ENCODE results near the gene KRT9. TPM values are rescaled to one million over a fixed set of nuclear protein-coding genes. Genes with fewer than 3 reads are reported as not detected.

KRT9 gene
- total and polyA plus RNA-seq, 2 donors (not counting 1 experiment from before 2014, with no cell fraction given): not detected

GRCh38 chr17:41575336-41575735 is 3.5 kb upstream of the KRT9 start:
- DNase-seq (ENCODE audit: low read depth in 2 of 2): no peak
- Histone ChIP-seq H3K9me3 (ENCODE audit: control insufficient read depth, insufficient read depth, low read depth, low read length) (no peaks in the 10 kb centered on the region), H3K4me2 (ENCODE audit: extremely low read depth, insufficient read depth, low read length) (no peak overlapping the region), H3K27ac (ENCODE audit: insufficient read depth, low read length) (no peak overlapping the region), H3K4me3 (replicated peaks in 1 of 4; ENCODE audit: control extremely low read depth in 1 of 4, insufficient read depth in 1 of 4, low read depth in 3 of 4, low read length in 4 of 4) (no peak overlapping the region), H3K36me3 (ENCODE audit: control insufficient read depth, insufficient read depth, low read length) (no peaks in the 10 kb centered on the region), H3K4me1 (ENCODE audit: control insufficient read depth, extremely low read depth, insufficient read depth, low read length) (no peaks in the 10 kb centered on the region), H3K27me3 (ENCODE audit: control insufficient read depth, insufficient read depth, low read length) (peaks cover 7% of the 10 kb centered on the region), H2AFZ (ENCODE audit: low read length) (no peak overlapping the region), H3K79me2 (ENCODE audit: control insufficient read depth, insufficient read depth, low read length) (no peaks in the 10 kb centered on the region), H4K20me1 (ENCODE audit: control insufficient read depth, extremely low read depth, insufficient read depth, low read length) (no peaks in the 10 kb centered on the region), H3K9ac (ENCODE audit: insufficient read depth, low read length) (no peak overlapping the region)
- TF ChIP-seq EZH2 (IDR thresholded peaks at IDR 0.05; ENCODE audit: low read length, missing control alignments) (no peak), CTCF (conservative IDR thresholded peaks at IDR 0.05 in 1 of 2, IDR thresholded peaks at IDR 0.05 in 1 of 2; ENCODE audit: low read depth in 1 of 2, low read length in 2 of 2) (no peak)

- Histone ChIP-seq H3K27ac (ENCODE audit: insufficient read depth, low read length) (no peak overlapping the region), H3K4me2 (ENCODE audit: extremely low read depth, insufficient read depth, low read length) (no peak overlapping the region), H3K9me3 (ENCODE audit: control insufficient read depth, insufficient read depth, low read depth, low read length) (no peaks in the 10 kb centered on the region), H3K4me1 (ENCODE audit: control insufficient read depth, extremely low read depth, insufficient read depth, low read length) (no peaks in the 10 kb centered on the region), H3K9ac (ENCODE audit: insufficient read depth, low read length) (no peak overlapping the region), H3K4me3 (replicated peaks in 1 of 4; ENCODE audit: control extremely low read depth in 1 of 4, insufficient read depth in 1 of 4, low read depth in 3 of 4, low read length in 4 of 4) (no peak overlapping the region), H3K36me3 (ENCODE audit: control insufficient read depth, insufficient read depth, low read length) (no peaks in the 10 kb centered on the region), H2AFZ (ENCODE audit: low read length) (no peak overlapping the region), H3K27me3 (ENCODE audit: control insufficient read depth, insufficient read depth, low read length) (peaks cover 12% of the 10 kb centered on the region), H4K20me1 (ENCODE audit: control insufficient read depth, extremely low read depth, insufficient read depth, low read length) (no peaks in the 10 kb centered on the region), H3K79me2 (ENCODE audit: control insufficient read depth, insufficient read depth, low read length) (no peaks in the 10 kb centered on the region)
- DNase-seq (ENCODE audit: low read depth in 2 of 2): no peak
- TF ChIP-seq EZH2 (IDR thresholded peaks at IDR 0.05; ENCODE audit: low read length, missing control alignments) (no peak), CTCF (conservative IDR thresholded peaks at IDR 0.05 in 1 of 2, IDR thresholded peaks at IDR 0.05 in 1 of 2; ENCODE audit: low read depth in 1 of 2, low read length in 2 of 2) (no peak)
Observed at GRCh38 chr17:41567317-41567716, 4.5 kb downstream of the KRT9 start.

- TF ChIP-seq EZH2 (IDR thresholded peaks at IDR 0.05; ENCODE audit: low read length, missing control alignments) (no peak), CTCF (conservative IDR thresholded peaks at IDR 0.05 in 1 of 2, IDR thresholded peaks at IDR 0.05 in 1 of 2; ENCODE audit: low read depth in 1 of 2, low read length in 2 of 2) (no peak)
- Histone ChIP-seq H3K27me3 (ENCODE audit: control insufficient read depth, insufficient read depth, low read length) (peaks cover 9% of the 10 kb centered on the region), H3K4me3 (replicated peaks in 1 of 4; ENCODE audit: control extremely low read depth in 1 of 4, insufficient read depth in 1 of 4, low read depth in 3 of 4, low read length in 4 of 4) (no peak overlapping the region), H3K4me2 (ENCODE audit: extremely low read depth, insufficient read depth, low read length) (no peak overlapping the region), H3K9ac (ENCODE audit: insufficient read depth, low read length) (no peak overlapping the region), H4K20me1 (ENCODE audit: control insufficient read depth, extremely low read depth, insufficient read depth, low read length) (no peaks in the 10 kb centered on the region), H2AFZ (ENCODE audit: low read length) (no peak overlapping the region), H3K36me3 (ENCODE audit: control insufficient read depth, insufficient read depth, low read length) (no peaks in the 10 kb centered on the region), H3K79me2 (ENCODE audit: control insufficient read depth, insufficient read depth, low read length) (no peaks in the 10 kb centered on the region), H3K27ac (ENCODE audit: insufficient read depth, low read length) (no peak overlapping the region), H3K9me3 (ENCODE audit: control insufficient read depth, insufficient read depth, low read depth, low read length) (no peaks in the 10 kb centered on the region), H3K4me1 (ENCODE audit: control insufficient read depth, extremely low read depth, insufficient read depth, low read length) (no peaks in the 10 kb centered on the region)
- no peak for DNase-seq (ENCODE audit: low read depth in 2 of 2)
Observed at GRCh38 chr17:41565338-41565737, 6.5 kb downstream of the KRT9 start.
